ENCODE results near the gene SAXO1.

GRCh38 chr9:18887546-18887945 lies 145.5 kb downstream of the SAXO1 start:
- no peak for TF ChIP-seq CTCF (IDR thresholded peaks at IDR 0.05)
- no peak for TF ChIP-seq POLR2AphosphoS5 (IDR thresholded peaks at IDR 0.05; ENCODE audit: insufficient read depth in 1 of 2, low read depth in 1 of 2)
- TF ChIP-seq POLR2A (IDR thresholded peaks at IDR 0.05) = no peak

All from vagina (tissue), 2 donors.